ENCODE data around the gene ADTRP. TPM values are rescaled to one million over a fixed set of nuclear protein-coding genes. Genes with fewer than 3 reads are reported as not detected.

The ADTRP gene
- total and polyA plus RNA-seq, 2 of the 13 experiments (the other 11 are each of a cell fraction or from before 2014, with no cell fraction given), result not detected

- intact Hi-C loops (cut with micrococcal nuclease; ENCODE audit: unreplicated experiment), result no loop called here
- CTCF ChIA-PET (ENCODE audit: low intra/inter-chr PET ratio, low total read pairs), result no interaction called here
- no peak for DNase-seq (ENCODE audit: low spot score)
- BruUV-seq (replicated peaks), result no TSS peak
- 52% methylated on average over 1 of the region's 1 CpG for WGBS (ENCODE audit: low lambda C conversion rate)
- in situ Hi-C loops (cut with HindIII; ENCODE audit: extremely low pct_ligation_motif_present, low pct_unique_long_range_greater_than_20kb), result no loop called here
- Histone ChIP-seq H3K79me2 (ENCODE audit: insufficient read depth, low read length) (no peaks in the 10 kb centered on the region), H3K9ac (ENCODE audit: insufficient read depth, low read depth, low read length) (no peak overlapping the region), H4K20me1 (ENCODE audit: insufficient read depth, low read length) (no peaks in the 10 kb centered on the region), H3K27ac (ENCODE audit: extremely low read length, insufficient read depth, low read length) (no peak overlapping the region), H3K36me3 (replicated peaks in 1 of 2; ENCODE audit: control insufficient read depth in 1 of 2, insufficient read depth in 2 of 2, low read length in 2 of 2) (no peaks in the 10 kb centered on the region), H3K4me1 (ENCODE audit: insufficient read depth, low read length) (no peaks in the 10 kb centered on the region), H3K4me3 (replicated peaks in 1 of 3; ENCODE audit: insufficient read depth in 1 of 3, low read depth in 2 of 3, low read length in 3 of 3) (no peak overlapping the region), H2AFZ (ENCODE audit: low read length) (no peak overlapping the region), H3K4me2 (ENCODE audit: low read depth, low read length) (no peak overlapping the region), H3K9me3 (ENCODE audit: low read length) (no peaks in the 10 kb centered on the region), H3K27me3 (ENCODE audit: control insufficient read depth in 1 of 2, insufficient read depth in 2 of 2, low read length in 2 of 2) (0 out of 5 replicates have a peak, but pooled peaks cover 0 to 2% of the 10 kb centered on the region in 2 experiments)
- FAIRE-seq, result no peak
- no peak for ATAC-seq
- POLR2A ChIA-PET, result no interaction called here
- TF ChIP-seq AKNA (CRISPR knock-in tag; IDR thresholded peaks at IDR 0.05; ENCODE audit: borderline replicate concordance), result no peak
- TF ChIP-seq, protein P1, sequence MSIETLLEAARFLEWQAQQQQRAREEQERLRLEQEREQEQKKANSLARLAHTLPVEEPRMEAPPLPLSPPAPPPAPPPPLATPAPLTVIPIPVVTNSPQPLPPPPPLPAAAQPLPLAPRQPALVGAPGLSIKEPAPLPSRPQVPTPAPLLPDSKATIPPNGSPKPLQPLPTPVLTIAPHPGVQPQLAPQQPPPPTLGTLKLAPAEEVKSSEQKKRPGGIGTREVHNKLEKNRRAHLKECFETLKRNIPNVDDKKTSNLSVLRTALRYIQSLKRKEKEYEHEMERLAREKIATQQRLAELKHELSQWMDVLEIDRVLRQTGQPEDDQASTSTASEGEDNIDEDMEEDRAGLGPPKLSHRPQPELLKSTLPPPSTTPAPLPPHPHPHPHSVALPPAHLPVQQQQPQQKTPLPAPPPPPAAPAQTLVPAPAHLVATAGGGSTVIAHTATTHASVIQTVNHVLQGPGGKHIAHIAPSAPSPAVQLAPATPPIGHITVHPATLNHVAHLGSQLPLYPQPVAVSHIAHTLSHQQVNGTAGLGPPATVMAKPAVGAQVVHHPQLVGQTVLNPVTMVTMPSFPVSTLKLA (IDR thresholded peaks at IDR 0.05), result peak; percentile 36; the same call in 1 of the 2 replicates
- TF ChIP-seq PRDM4 (CRISPR knock-in tag; IDR thresholded peaks at IDR 0.05; ENCODE audit: borderline replicate concordance), result no peak
- TF ChIP-seq HNRNPH1 (optimal IDR thresholded peaks at IDR 0.05; ENCODE audit: low read depth, low read length), result no peak
- TF ChIP-seq, protein P2, sequence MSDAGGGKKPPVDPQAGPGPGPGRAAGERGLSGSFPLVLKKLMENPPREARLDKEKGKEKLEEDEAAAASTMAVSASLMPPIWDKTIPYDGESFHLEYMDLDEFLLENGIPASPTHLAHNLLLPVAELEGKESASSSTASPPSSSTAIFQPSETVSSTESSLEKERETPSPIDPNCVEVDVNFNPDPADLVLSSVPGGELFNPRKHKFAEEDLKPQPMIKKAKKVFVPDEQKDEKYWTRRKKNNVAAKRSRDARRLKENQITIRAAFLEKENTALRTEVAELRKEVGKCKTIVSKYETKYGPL (CRISPR knock-in tag; IDR thresholded peaks at IDR 0.05), result no peak
- TF ChIP-seq TCF7 (IDR thresholded peaks at IDR 0.05; ENCODE audit: low read depth), result no peak
- TF ChIP-seq CEBPB (IDR thresholded peaks at IDR 0.05; ENCODE audit: borderline replicate concordance, low read depth, low read length), result no peak
- no peak for TF ChIP-seq ZNF564 (CRISPR knock-in tag; IDR thresholded peaks at IDR 0.05)
Observed at GRCh38 chr6:11744101-11744500, 34.5 kb downstream of the ADTRP start.

Measured in HepG2 (cell line).